SH-SY5Y (cell line): ENCODE measurements around the gene YTHDC1.

Experiments used
- GATA2 ChIP-seq: IDR thresholded peaks from 2 replicates; pipeline ENCODE4 v1.6.1; 2011; ENCODE audit warnings: mild to moderate bottlenecking, low read depth, low read length
- GATA3 ChIP-seq: IDR thresholded peaks from 2 replicates; pipeline ENCODE4 v1.6.1; 2011; ENCODE audit warnings: low read depth, mild to moderate bottlenecking, low read length, moderate library complexity

Gene YTHDC1

GRCh38 chr4:68366600-68366999, 16.7 kb upstream of the YTHDC1 start:
- TF ChIP-seq GATA3 (no peak), GATA2 (no peak)

DNA sequence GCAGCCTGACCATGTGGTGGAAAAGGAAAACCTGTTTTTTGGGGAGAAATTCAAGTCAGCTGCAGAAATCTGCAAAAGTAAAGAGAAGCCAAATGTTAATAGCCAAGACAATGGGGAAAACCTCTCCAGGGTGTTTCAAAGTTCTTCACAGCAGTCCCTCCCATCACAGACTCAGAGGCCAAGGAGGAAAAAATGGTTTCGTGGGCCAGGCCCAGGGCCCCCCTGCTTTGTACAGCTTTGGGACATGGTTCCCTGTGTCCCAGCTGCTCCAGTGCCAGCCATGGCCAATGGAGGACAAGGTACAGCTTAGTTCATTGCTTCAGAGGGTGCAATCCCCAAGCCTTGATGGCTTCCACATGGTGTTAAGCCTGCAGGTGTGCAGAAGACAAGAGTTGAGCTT, 15.2 kb upstream of the YTHDC1 start:
- no peak for TF ChIP-seq GATA2
- no peak for TF ChIP-seq GATA3

DNA sequence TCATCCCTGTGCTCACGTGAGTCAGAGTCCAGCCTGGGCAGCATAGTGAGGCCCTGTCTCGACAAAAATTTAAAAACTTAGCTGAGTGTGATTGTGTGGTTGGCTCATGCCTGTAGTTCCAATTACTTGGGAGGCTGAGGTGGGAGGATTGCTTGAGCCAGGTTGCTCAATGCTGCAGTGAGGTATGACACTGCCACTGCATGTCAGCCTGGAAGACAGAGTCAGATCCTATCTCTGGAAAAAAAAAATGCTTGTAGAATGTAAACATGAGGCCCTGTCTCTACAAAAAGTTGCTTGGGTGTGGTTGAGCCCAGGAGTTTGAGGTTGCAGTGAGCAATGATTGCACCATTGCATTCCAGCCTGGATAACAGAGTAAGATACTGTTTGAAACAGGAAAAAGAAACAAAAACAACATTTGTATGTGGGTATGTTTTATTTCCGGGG, 11.3 kb upstream of the YTHDC1 start:
- TF ChIP-seq GATA3 (no peak), GATA2 (no peak)

- TF ChIP-seq GATA2 (no peak), GATA3 (no peak)
These were observed 10.5 kb upstream of the YTHDC1 start for GRCh38 chr4:68360231-68360968.

GRCh38 chr4:68359508-68359907, 9.6 kb upstream of the YTHDC1 start:
- TF ChIP-seq GATA2 (no peak), GATA3 (no peak)

- TF ChIP-seq GATA2 (no peak), GATA3 (no peak)
These were observed 9.1 kb upstream of the YTHDC1 start for GRCh38 chr4:68358988-68359387.

GRCh38 chr4:68352791-68353190, 2.9 kb upstream of the YTHDC1 start:
- no peak for TF ChIP-seq GATA3
- no peak for TF ChIP-seq GATA2

DNA sequence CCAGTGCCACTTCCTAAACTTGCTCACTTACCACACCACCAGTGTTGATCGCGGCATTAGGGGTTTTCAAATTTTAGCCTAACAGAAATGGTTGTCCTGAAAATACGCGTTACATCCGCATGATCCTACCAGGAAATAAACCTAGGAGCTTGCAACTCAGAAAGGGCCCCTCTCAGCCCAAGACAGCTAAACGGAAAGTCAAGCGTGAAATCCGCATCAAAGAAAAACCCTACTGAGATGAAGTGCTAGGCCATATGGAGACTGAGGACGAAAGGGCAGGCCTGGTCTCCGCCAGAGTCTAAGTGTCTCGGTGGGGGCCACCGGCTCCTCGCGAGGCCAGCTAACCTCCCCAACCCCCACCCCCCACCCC, 626 bp downstream of the YTHDC1 start:
- TF ChIP-seq GATA2 (no peak), GATA3 (no peak)

- TF ChIP-seq GATA2 (no peak), GATA3 (no peak)
These were observed 1.3 kb downstream of the YTHDC1 start for GRCh38 chr4:68348577-68348976.

GRCh38 chr4:68347845-68348244, 2.0 kb downstream of the YTHDC1 start:
- TF ChIP-seq GATA3, result no peak
- no peak for TF ChIP-seq GATA2

- no peak for TF ChIP-seq GATA3
- no peak for TF ChIP-seq GATA2
These were observed 3.4 kb downstream of the YTHDC1 start for GRCh38 chr4:68346461-68346860.

DNA sequence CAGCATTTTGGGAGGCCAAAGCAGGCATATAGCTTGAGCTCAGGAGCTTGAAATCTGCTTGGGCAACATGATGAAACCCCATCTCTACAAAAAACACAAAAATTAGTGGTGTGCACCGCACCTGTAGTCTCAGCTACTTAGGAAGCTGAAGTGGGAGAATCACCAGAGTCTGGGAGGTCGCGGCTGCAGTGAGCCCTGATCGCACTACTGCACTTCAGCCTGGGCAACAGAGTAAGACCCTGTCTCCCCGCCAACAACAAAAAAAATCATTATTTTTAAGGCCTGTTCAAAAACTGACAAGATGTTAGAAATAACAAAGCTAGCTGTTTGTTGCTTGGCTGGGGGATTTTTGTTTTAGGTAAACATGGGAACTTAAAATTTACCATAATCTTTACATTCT, 5.1 kb downstream of the YTHDC1 start:
- TF ChIP-seq GATA3, result no peak
- no peak for TF ChIP-seq GATA2

GRCh38 chr4:68344049-68344448, 5.8 kb downstream of the YTHDC1 start:
- TF ChIP-seq GATA3 (no peak), GATA2 (no peak)

- TF ChIP-seq GATA2 (no peak), GATA3 (no peak)
These were observed 7.8 kb downstream of the YTHDC1 start for GRCh38 chr4:68342134-68342533.

DNA sequence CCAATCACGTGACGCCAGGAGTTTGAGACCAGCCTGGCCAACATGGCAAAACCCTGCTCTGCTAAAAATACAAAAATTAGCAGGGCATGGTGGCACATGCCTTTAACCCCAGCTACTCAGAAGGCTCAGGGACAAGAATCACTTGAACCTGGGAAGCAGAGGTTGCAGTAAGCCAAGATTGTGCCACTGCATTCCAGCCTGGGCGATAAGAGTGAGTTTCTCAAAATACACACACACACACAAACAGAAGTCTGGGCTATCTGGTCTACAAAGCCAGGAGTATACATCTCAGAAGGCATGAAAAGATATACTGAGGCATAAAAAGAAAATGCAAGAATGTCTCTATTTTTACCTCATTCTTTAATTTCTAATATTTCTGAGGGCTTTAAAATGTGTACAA, 11.3 kb downstream of the YTHDC1 start:
- TF ChIP-seq GATA3 (no peak), GATA2 (no peak)

GRCh38 chr4:68337522-68337921, 12.4 kb downstream of the YTHDC1 start:
- TF ChIP-seq GATA2, result no peak
- no peak for TF ChIP-seq GATA3

DNA sequence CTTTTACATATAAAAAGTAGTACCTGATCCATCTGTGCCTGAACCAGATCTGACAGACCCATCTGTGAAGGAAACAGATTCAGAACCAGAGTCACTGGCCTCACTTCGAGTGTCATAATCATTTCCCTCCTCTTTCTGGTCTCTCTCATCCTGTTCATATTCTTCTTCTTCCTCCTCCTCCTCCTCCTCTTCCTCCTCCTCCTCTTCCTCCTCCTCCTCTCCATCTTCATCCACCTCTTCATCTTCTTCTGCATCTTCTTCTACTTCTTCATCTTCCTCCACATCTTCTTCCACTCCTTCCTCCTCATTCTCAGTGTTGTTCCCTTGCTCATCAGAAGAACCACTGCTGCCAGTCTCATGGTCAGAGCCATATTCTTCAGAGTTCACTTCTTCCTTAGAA, 12.9 kb downstream of the YTHDC1 start:
- TF ChIP-seq GATA2 (no peak), GATA3 (no peak)
